ENCODE measurements around the gene ACMSD. TPM values are rescaled to one million over a fixed set of nuclear protein-coding genes. Genes with fewer than 3 reads are reported as not detected.

ACMSD gene
- total and polyA plus RNA-seq, 10 of the 15 experiments (the other 5 are each of a cell fraction or from before 2014, with no cell fraction given): 0.08 TPM; not detected in 9

- TF ChIP-seq NR2C1 (IDR thresholded peaks at IDR 0.05) (no peak), TCF12 (IDR thresholded peaks at IDR 0.05; ENCODE audit: low read depth, low read length) (0 out of 2 replicates have a peak, but pooled peaks have one; percentile 1), ZBED1 (IDR thresholded peaks at IDR 0.05; ENCODE audit: borderline replicate concordance) (peak; percentile 24; the same call in 1 of the 2 replicates), SPI1 (IDR thresholded peaks at IDR 0.05; ENCODE audit: borderline replicate concordance, insufficient read depth, low read depth, low read length) (0 out of 2 replicates have a peak, but pooled peaks have one; percentile 1), TAF1 (IDR thresholded peaks at IDR 0.05; ENCODE audit: borderline replicate concordance, low read depth, low read length) (peak; percentile 75; the same call in 1 of the 2 replicates), CEBPZ (IDR thresholded peaks at IDR 0.05; ENCODE audit: low read depth, low read length) (no peak), POLR2AphosphoS5 (IDR thresholded peaks at IDR 0.05; ENCODE audit: low read length) (peak; percentile 89), SP1 (IDR thresholded peaks at IDR 0.05; ENCODE audit: low read depth, low read length) (peak; percentile 30), E4F1 (IDR thresholded peaks at IDR 0.05; ENCODE audit: borderline replicate concordance, partially characterized antibody) (peak; percentile 40), ZNF687 (IDR thresholded peaks at IDR 0.05) (peak; percentile 45; the same call in 1 of the 2 replicates), IRF5 (IDR thresholded peaks at IDR 0.05; ENCODE audit: borderline replicate concordance) (no peak), POLR2A (IDR thresholded peaks at IDR 0.05; ENCODE audit: low read depth, low read length) (peak; percentile 85), CEBPB (IDR thresholded peaks at IDR 0.05; ENCODE audit: borderline replicate concordance in 1 of 2, low read depth in 2 of 2, low read length in 2 of 2) (no peak), TCF3 (IDR thresholded peaks at IDR 0.05; ENCODE audit: borderline replicate concordance, insufficient read depth, low read depth, low read length) (no peak), TCF7 (IDR thresholded peaks at IDR 0.05; ENCODE audit: borderline replicate concordance) (no peak), MTA2 (IDR thresholded peaks at IDR 0.05; ENCODE audit: low read depth) (peak; percentile 27; the same call in 1 of the 2 replicates)
Measured at GRCh38 chr2:134917888-134918525, 79.6 kb downstream of the ACMSD start (continued).

Measured in GM12878 (cell line).